ENCODE results near the gene EDN2. TPM values are rescaled to one million over a fixed set of nuclear protein-coding genes. Genes with fewer than 3 reads are reported as not detected.

EDN2 gene
- total and polyA plus RNA-seq, 2 of the 8 experiments (the other 6 are each of a cell fraction or from before 2014, with no cell fraction given), result 0.32 to 0.39 TPM

DNA sequence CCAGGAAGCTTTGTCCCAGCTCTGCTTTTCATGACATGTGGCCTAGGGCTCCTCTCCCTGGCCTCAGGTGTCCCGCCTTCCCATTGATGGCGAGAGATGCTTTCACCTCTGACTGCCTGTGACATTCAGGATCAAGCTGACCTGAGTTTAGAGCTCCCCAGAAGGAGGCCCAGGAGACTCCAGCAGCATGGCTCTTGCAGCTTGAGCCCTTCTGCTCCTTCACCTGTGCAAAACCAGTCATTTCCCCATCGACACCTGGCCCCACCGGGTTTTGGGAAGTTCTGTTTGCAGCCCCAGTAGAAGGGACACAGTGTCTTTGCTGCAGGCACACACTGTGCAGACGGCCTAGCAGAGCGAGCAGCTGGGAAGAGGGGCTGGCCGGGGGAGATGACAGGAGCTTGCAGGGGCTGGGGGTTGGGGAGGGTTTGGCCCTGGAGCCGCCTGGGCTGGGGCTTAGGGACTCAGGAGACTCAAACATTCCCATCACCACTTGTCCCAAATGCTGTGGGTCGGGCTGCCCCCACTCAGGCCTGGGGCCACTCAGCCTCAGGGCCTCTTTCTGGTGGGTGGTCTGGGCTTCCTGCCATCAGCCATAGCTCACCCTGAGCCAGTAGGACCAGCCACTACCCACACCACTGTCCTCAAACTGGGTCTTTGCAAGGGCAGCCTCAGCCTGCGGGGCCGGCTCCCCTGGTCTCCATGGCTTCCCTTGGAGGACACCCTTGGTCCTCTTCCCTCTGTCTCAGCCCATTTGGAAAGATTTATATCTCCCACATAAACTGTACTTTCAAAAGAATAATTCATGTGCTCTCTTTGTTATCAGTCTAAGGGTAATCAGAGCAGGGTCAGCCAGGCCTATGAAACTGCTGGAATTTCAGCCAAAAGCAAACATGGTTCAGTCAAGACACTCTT, 3.8 kb upstream of the EDN2 start (continued):
- TF ChIP-seq CHD7 (IDR thresholded peaks at IDR 0.05; ENCODE audit: insufficient replicate concordance, low read length), result no peak
- no peak for TF ChIP-seq SIN3A (conservative IDR thresholded peaks at IDR 0.05 in 1 of 2, IDR thresholded peaks at IDR 0.05 in 1 of 2; ENCODE audit: low read depth in 1 of 2, low read length in 2 of 2)
- no peak for TF ChIP-seq RFX5 (IDR thresholded peaks at IDR 0.05; ENCODE audit: borderline replicate concordance, low read depth, low read length)
- no peak for TF ChIP-seq CTCF (IDR thresholded peaks at IDR 0.05; ENCODE audit: control extremely low read depth in 1 of 3, insufficient read depth in 1 of 3, low read depth in 1 of 3, low read length in 3 of 3)
- TF ChIP-seq ATF3 (IDR thresholded peaks at IDR 0.05; ENCODE audit: insufficient read depth, low read depth, low read length), result no peak
